HepG2 (cell line): ENCODE measurements around the gene ROBO3. TPM values are rescaled to one million over a fixed set of nuclear protein-coding genes. Genes with fewer than 3 reads are reported as not detected.

Experiments used
- ATAC-seq: fragments of 200-7000 bp; cut with Tn5 transposase; 3 replicates; pipeline ENCODE4 v1.9.1; 2020; ENCODE audit warnings: mild to moderate bottlenecking, moderate library complexity
- BruUV-seq: library from RNA; stranded (reverse); fragments of 400-500 nt; replicated peaks from 2 replicates; lab custom pipeline; 2021; lab: Mats Ljungman, UMichigan
- CTCF ChIA-PET: fragments of 300-600 bp; formaldehyde crosslinking; extraction: SDS; loops from one replicate; lab custom pipeline; 2021; ENCODE audit warnings: low total read pairs, inconsistent platforms, low intra/inter-chr PET ratio; lab: Yijun Ruan, JAX
- POLR2A ChIA-PET: fragments of 350-600 bp; sonication (Branson Sonifier 250); formaldehyde crosslinking; loops from one replicate; lab custom pipeline; 2020; ENCODE audit warnings: antibody characterized with exemption, inconsistent platforms; lab: Yijun Ruan, JAX
- DNase-seq: peaks from one replicate; pipeline ENCODE4 v3.0.0-alpha.2; 2015; ENCODE audit warnings: low spot score
- FAIRE-seq: peaks from 3 replicates; lab custom pipeline; 2011; peaks lifted over from hg19 to GRCh38; lab: Jason Lieb, UNC
- H2AFZ ChIP-seq: one replicate; pipeline ENCODE4 v1.6.1; 2011; ENCODE audit warnings: low read length, inconsistent platforms
- H3K27ac ChIP-seq: fragments of 300-600 bp; 3 replicates; pipeline ENCODE4 v1.8.0; 2011; ENCODE audit warnings: mixed run types, mild to moderate bottlenecking, mixed read lengths, low read length, inconsistent platforms; ENCODE audit not compliant: insufficient read depth; ENCODE audit errors: extremely low read length
- H3K27me3 ChIP-seq, 2 experiments: fragments of 200-600 bp in 1 of 2; 2 replicates in 1 of 2; 3 replicates in 1 of 2; pipeline versions ENCODE4 v1.6.0 to v1.8.0; 2011; ENCODE audit warnings: low read length in 2 of 2, mild to moderate bottlenecking in 2 of 2, moderate library complexity in 2 of 2, inconsistent platforms in 1 of 2; ENCODE audit not compliant: insufficient read depth in 2 of 2, control insufficient read depth in 1 of 2
- H3K36me3 ChIP-seq, 2 experiments: fragments of 200-600 bp in 1 of 2; replicated peaks in 1 of 2; 2 replicates in 1 of 2; 3 replicates in 1 of 2; pipeline versions ENCODE4 v1.5.1 to v1.8.0; 2011; ENCODE audit warnings: low read length in 2 of 2, inconsistent platforms in 1 of 2; ENCODE audit not compliant: insufficient read depth in 2 of 2, control insufficient read depth in 1 of 2
- H3K4me1 ChIP-seq: 2 replicates; pipeline ENCODE4 v1.5.1; 2012; ENCODE audit warnings: low read length, inconsistent platforms; ENCODE audit not compliant: insufficient read depth
- H3K4me2 ChIP-seq: 2 replicates; pipeline ENCODE4 v1.6.0; 2011; ENCODE audit warnings: low read depth, low read length, inconsistent platforms
- H3K4me3 ChIP-seq, 3 experiments: fragments of 200-600 bp in 1 of 3; sonication (generic), shearing (Covaris generic) in 1 of 3; replicated peaks in 1 of 3; 2 replicates each; pipeline ENCODE4 v1.5.1; 2011 to 2016; ENCODE audit warnings: low read length in 3 of 3, inconsistent platforms in 2 of 3, low read depth in 2 of 3, mild to moderate bottlenecking in 2 of 3, control low read depth in 1 of 3, mixed read lengths in 1 of 3; ENCODE audit not compliant: insufficient read depth in 1 of 3
- H3K79me2 ChIP-seq: one replicate; pipeline ENCODE4 v1.6.1; 2011; ENCODE audit warnings: low read length, inconsistent platforms; ENCODE audit not compliant: insufficient read depth
- H3K9ac ChIP-seq: 2 replicates; pipeline ENCODE4 v1.6.0; 2011; ENCODE audit warnings: mild to moderate bottlenecking, low read depth, low read length, inconsistent platforms; ENCODE audit not compliant: insufficient read depth
- H3K9me3 ChIP-seq: 2 replicates; pipeline ENCODE4 v1.5.1; 2012; ENCODE audit warnings: mild to moderate bottlenecking, low read length
- H4K20me1 ChIP-seq: 2 replicates; pipeline ENCODE4 v1.6.0; 2011; ENCODE audit warnings: inconsistent platforms, mild to moderate bottlenecking, low read length, moderate library complexity; ENCODE audit not compliant: insufficient read depth
- CEBPG ChIP-seq: IDR thresholded peaks from 2 replicates; pipeline ENCODE4 v1.6.1; 2016
- GATAD1 ChIP-seq: IDR thresholded peaks from 2 replicates; pipeline ENCODE4 v1.6.1; 2016; ENCODE audit warnings: missing genetic modification reagents, missing compliant biosample characterization
- HDAC6 ChIP-seq: fragments of 200-600 bp; sonication (generic); IDR thresholded peaks from 2 replicates; pipeline ENCODE4 v1.7.0; 2017; ENCODE audit warnings: mild to moderate bottlenecking, antibody characterized with exemption, low read length, low read depth
- HOXA9 ChIP-seq: sonication (generic); formaldehyde crosslinking; IDR thresholded peaks from 2 replicates; pipeline ENCODE4 v1.8.1; 2022; ENCODE audit warnings: missing genetic modification reagents, mild to moderate bottlenecking, moderate library complexity, borderline replicate concordance
- KDM3A ChIP-seq: IDR thresholded peaks from 2 replicates; pipeline ENCODE4 v1.6.1; 2018; ENCODE audit warnings: low read depth, missing compliant biosample characterization
- PITX1 ChIP-seq: sonication (generic); formaldehyde crosslinking; IDR thresholded peaks from 2 replicates; pipeline ENCODE4 v1.5.1; 2020; ENCODE audit warnings: mild to moderate bottlenecking, missing genetic modification reagents
- POLR2G ChIP-seq: fragments of 200-400 bp; formaldehyde crosslinking; IDR thresholded peaks from 2 replicates; pipeline ENCODE4 v1.6.1; 2018; ENCODE audit warnings: mild to moderate bottlenecking, low read depth, low read length, moderate library complexity
- SUZ12 ChIP-seq: fragments of 150-350 bp; IDR thresholded peaks from 2 replicates; pipeline ENCODE4 v1.6.1; 2014; ENCODE audit warnings: low read depth, low read length
- TEAD2 ChIP-seq: sonication (generic); formaldehyde crosslinking; IDR thresholded peaks from 2 replicates; pipeline ENCODE4 v1.9.0; 2021; ENCODE audit warnings: missing genetic modification reagents
- ZNF17 ChIP-seq: sonication (generic); formaldehyde crosslinking; IDR thresholded peaks from 2 replicates; pipeline ENCODE4 v1.5.0; 2020; ENCODE audit warnings: mild to moderate bottlenecking, missing genetic modification reagents
- ZNF382 ChIP-seq: sonication (generic); formaldehyde crosslinking; IDR thresholded peaks from 2 replicates; pipeline ENCODE4 v1.5.0; 2020; ENCODE audit warnings: missing genetic modification reagents, mild to moderate bottlenecking, borderline replicate concordance
- ZNF577 ChIP-seq: sonication (generic); formaldehyde crosslinking; IDR thresholded peaks from 2 replicates; pipeline ENCODE4 v1.4.0; 2020; ENCODE audit warnings: mild to moderate bottlenecking, low read depth, missing genetic modification reagents, borderline replicate concordance
- in situ Hi-C: cut with HindIII; loops from 2 replicates; pipeline ENCODE4 v1.10.0; 2017; ENCODE audit warnings: low pct_unique_long_range_greater_than_20kb; ENCODE audit not compliant: extremely low pct_ligation_motif_present
- intact Hi-C: fragments of 100-400 bp; cut with micrococcal nuclease; formaldehyde crosslinking; loops from one replicate; pipeline ENCODE4 v1.10.0; 2022; ENCODE audit not compliant: unreplicated experiment
- polyA plus RNA-seq, 8 experiments: library from polyadenylated mRNA; depleted of rRNA in 3 of 8; stranded (reverse) in 7 of 8; unstranded in 1 of 8; fragments of >200 nt; fragmentation: Illumina TruSeq in 4 of 8; extraction: Trizol in 4 of 8; gene quantifications; 2 replicates each; pipeline versions ENCODE4 v1.2.1 to v1.2.3, GENCODE V29; 2011 to 2016; ENCODE audit warnings: low read depth in 4 of 8, missing spikeins in 1 of 8, mixed read lengths in 1 of 8; ENCODE audit not compliant: insufficient read depth in 1 of 8
- total RNA-seq, 5 experiments: library from RNA; depleted of rRNA; stranded (reverse); fragments of >200 nt; fragmentation: Illumina TruSeq; extraction: Trizol; gene quantifications; 2 replicates each; pipeline ENCODE4 v1.2.3, GENCODE V29; 2016; ENCODE audit warnings: low read depth in 1 of 5
- TF ChIP-seq, protein P1 (sequence below): sonication (generic); formaldehyde crosslinking; IDR thresholded peaks from 2 replicates; pipeline ENCODE4 v1.5.0; 2020; ENCODE audit warnings: missing genetic modification reagents
- TF ChIP-seq, protein P2 (sequence below): sonication (generic); formaldehyde crosslinking; IDR thresholded peaks from 2 replicates; pipeline ENCODE4 v1.4.0; 2020; ENCODE audit warnings: missing genetic modification reagents, borderline replicate concordance

The ROBO3 gene
- total and polyA plus RNA-seq, 2 of the 13 experiments (the other 11 are each of a cell fraction or from before 2014, with no cell fraction given) = 0.07 to 2.4 TPM

- Histone ChIP-seq H2AFZ (no peak overlapping the region), H3K79me2 (no peaks in the 10 kb centered on the region), H3K4me1 (peaks cover 19% of the 10 kb centered on the region), H3K4me2 (no peak overlapping the region), H3K36me3 (peaks cover 0 to 1% of the 10 kb centered on the region in 2 experiments; a peak in 2 of 5 replicates), H3K27ac (no peak overlapping the region), H3K9me3 (peaks cover 11% of the 10 kb centered on the region), H3K4me3 (no peak overlapping the region), H3K9ac (no peak overlapping the region), H3K27me3 (no peaks in the 10 kb centered on the region), H4K20me1 (no peaks in the 10 kb centered on the region)
- in situ Hi-C loops = no loop called here
- DNase-seq (no peak), ATAC-seq (peak; percentile 60), FAIRE-seq (no peak)
- POLR2A ChIA-PET = interaction anchor here (1.4 kb wide), 1 partner anchor 38 kb away, joined by 3 read pairs; the partner anchor contains the start of gene CCDC15
- no peak for TF ChIP-seq POLR2G
- TF ChIP-seq HOXA9 = no peak
- TF ChIP-seq, protein P1, sequence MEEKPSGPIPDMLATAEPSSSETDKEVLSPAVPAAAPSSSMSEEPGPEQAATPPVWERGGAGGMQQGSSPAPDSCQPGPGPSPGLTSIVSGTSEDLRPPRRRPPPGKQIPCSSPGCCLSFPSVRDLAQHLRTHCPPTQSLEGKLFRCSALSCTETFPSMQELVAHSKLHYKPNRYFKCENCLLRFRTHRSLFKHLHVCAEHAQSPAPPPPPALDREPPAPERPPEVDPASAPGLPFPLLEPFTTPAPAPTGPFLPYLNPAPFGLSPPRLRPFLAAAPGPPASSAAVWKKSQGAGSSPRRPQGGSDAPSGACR (CRISPR knock-in tag) = no peak
- TF ChIP-seq GATAD1 = no peak
- no peak for TF ChIP-seq PITX1 (CRISPR knock-in tag)
- no peak for TF ChIP-seq SUZ12
- TF ChIP-seq KDM3A (CRISPR knock-in tag) = no peak
- TF ChIP-seq, protein P2, sequence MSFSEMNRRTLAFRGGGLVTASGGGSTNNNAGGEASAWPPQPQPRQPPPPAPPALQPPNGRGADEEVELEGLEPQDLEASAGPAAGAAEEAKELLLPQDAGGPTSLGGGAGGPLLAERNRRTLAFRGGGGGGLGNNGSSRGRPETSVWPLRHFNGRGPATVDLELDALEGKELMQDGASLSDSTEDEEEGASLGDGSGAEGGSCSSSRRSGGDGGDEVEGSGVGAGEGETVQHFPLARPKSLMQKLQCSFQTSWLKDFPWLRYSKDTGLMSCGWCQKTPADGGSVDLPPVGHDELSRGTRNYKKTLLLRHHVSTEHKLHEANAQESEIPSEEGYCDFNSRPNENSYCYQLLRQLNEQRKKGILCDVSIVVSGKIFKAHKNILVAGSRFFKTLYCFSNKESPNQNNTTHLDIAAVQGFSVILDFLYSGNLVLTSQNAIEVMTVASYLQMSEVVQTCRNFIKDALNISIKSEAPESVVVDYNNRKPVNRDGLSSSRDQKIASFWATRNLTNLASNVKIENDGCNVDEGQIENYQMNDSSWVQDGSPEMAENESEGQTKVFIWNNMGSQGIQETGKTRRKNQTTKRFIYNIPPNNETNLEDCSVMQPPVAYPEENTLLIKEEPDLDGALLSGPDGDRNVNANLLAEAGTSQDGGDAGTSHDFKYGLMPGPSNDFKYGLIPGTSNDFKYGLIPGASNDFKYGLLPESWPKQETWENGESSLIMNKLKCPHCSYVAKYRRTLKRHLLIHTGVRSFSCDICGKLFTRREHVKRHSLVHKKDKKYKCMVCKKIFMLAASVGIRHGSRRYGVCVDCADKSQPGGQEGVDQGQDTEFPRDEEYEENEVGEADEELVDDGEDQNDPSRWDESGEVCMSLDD = no peak
- no peak for TF ChIP-seq CEBPG (CRISPR knock-in tag)
- TF ChIP-seq TEAD2 (CRISPR knock-in tag) = no peak
- TF ChIP-seq ZNF382 (CRISPR knock-in tag) = no peak
- TF ChIP-seq ZNF577 (CRISPR knock-in tag) = no peak
- no peak for TF ChIP-seq ZNF17 (CRISPR knock-in tag)
- TF ChIP-seq HDAC6 = no peak
- BruUV-seq = no TSS peak
- CTCF ChIA-PET = no interaction called here
- intact Hi-C loops = no loop called here
Measured at GRCh38 chr11:124916370-124916710, 51.1 kb downstream of the ROBO3 start.
